Suppressor macrophage (primary cell): Measurements from ENCODE around the gene LCP2.

Experiments used
- DNase-seq, 4 experiments: peaks; one replicate each; pipeline ENCODE4 v3.0.0-alpha.2; 2020 to 2022
- total RNA-seq, 17 experiments: gene quantifications; one replicate each; lab custom pipeline; 2026; ENCODE audit warnings: mixed read lengths in 6 of 17, inconsistent platforms in 3 of 17; lab: John Stamatoyannopoulos, UW

Gene LCP2
- 61.8 to 570 (median 135) reads per million in 17 experiments for total RNA-seq

DNA sequence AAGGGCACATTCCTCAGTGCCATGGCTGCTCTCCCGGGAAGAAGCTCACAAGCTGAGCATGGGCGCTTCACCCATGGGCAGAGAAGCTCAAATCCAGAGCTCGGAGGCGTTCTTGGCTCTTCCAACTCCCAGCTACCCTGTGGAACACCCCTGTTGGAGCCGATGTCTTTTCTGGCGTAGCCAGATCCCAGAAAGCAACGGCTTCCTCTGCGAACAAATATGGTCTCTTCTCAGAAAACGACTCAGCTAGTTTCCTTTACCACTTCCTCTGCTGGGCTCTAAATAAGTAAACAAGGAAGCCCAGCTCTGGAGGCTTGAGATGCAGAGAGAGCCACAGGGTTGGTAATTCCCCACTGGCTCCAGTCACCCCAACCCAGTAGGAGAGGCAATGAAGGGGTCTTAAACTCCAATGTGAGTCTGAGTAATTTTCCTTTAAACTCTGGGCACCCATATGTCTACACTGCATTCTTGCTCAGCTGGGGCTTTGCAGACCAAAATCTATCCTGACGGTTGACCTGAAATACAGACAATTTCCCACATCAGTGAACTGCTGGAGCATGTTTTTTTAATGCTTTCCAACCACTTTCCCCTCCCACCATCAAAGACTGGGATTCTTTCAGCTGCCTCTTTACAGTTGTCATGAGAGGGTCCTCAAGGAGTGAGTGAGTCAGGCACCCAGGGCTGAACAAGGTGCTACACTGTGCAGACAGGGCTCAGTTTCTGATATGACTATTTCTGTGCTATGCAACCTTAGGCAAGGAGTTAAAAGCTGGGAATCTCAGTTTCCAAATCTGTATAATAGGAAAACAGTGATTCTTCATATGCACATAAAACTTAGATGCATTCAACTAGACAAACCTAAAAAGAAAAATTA, at the start of gene LCP2:
TSS of gene LCP2 (minus strand) at position 189 of the 874 bp plus-strand sequence. CDS start at position 23, 166 bp downstream.
- peak; percentile 77 to 91 (median 86) for DNase-seq

GRCh38 chr5:170347022-170347567, 49.5 kb upstream of the LCP2 start:
- no peak for DNase-seq

DNA sequence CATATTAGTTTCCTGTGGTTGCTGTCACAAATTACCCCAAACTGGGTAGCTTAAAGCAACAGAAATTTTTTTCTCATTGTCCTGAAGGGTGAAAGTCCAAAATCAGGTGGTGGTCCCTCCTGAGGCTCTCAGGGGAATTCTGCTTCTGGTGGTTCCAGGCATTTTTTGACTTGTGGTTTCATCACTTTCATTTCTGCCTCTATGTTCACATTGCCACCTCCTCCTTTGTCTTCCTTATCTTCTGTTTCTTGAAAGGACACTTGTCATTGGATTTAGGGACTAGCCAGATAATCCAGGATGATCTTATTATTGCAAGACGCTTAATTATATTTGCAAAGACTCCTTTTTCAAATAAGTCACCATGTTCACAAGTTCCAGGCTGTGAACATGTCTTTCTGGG, 48.4 kb upstream of the LCP2 start:
- no peak for DNase-seq

GRCh38 chr5:170343177-170343576, 45.6 kb upstream of the LCP2 start:
- DNase-seq = no peak

GRCh38 chr5:170342153-170342725, 44.7 kb upstream of the LCP2 start:
- peak in 1 of 4 experiments; percentile 31 for DNase-seq

DNA sequence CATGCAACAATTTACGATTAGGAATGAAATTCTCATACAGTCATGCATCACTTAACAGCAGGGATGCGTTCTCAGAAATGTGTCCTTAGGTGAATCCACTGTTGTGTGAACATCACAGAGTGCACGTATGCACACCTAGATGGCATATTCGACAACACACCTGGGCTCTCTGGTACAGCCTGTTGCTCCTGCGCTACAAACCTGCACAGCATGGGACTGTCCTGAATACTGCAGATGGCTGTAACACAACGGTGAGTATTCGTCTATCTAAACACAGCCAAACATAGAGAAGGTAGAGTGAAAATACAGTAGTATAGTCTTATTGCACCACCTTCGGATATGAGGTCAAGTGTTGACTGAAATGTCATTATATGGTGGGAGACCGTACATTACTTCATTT, 44.0 kb upstream of the LCP2 start:
- no peak for DNase-seq

DNA sequence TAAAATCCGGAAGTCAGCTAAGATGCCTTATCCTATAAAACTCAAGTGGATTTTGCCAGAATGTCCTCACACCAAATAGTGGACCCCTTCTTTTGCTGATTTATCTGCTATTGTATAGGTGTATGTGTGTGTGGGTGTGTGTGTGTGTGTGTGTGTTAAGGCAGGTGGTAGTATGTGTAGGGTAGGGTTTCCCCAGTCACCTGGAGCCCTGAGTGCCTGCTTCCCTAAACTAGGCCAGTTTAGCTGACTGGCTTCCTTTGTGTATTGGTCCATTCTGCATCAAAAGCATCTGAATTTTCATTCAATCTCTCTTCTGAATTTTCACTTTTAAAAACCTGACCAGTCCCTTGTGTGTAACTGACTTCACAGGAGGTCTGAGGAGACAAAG, 42.2 kb upstream of the LCP2 start:
- no peak for DNase-seq

DNA sequence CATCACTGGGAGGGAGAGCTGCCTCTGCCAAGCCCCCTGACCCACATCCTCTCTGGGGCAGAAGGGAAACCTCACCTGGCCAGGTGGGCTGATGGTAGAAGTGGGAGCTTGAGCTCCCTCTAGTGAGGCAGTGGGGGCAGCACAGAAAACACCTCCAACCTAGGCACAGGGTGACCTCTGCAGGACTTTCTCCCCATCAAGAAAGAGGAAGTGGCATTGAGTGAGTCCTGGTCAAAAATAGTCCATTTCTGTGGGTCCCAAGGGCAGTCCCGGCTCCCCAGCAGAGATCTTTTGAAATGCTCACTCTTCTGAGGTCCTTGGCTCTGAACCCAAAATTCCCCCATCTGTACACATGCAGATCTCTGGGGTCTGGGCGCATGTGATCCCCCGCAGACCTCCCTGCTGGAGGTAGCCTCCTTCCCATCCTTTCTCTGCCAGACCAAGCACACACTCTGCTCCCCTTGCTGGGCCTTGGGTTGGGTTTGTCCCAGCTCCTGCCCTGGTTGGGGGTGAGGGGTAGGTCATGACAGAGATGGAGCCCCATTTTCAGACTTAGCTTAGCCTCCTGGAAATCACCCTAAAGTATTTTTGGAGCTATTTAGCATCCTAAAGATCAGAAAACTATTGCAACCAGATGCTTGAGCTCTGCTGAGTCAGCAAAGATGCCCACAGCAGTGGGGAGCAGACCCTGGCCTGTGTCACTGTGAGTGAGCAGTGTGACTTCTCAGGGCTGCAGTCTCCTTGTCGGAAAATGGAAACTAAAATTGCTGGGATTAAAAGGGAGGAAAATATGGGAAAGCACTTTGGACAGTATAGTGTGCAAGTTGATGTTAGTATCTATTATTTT, 41.6 kb upstream of the LCP2 start:
- peak; percentile 38 to 72 (median 68) for DNase-seq

GRCh38 chr5:170338291-170338690, 40.7 kb upstream of the LCP2 start:
- DNase-seq = no peak

- DNase-seq = peak; percentile 45 to 71 (median 66)
These were observed 39.6 kb upstream of the LCP2 start for GRCh38 chr5:170337045-170337733.

DNA sequence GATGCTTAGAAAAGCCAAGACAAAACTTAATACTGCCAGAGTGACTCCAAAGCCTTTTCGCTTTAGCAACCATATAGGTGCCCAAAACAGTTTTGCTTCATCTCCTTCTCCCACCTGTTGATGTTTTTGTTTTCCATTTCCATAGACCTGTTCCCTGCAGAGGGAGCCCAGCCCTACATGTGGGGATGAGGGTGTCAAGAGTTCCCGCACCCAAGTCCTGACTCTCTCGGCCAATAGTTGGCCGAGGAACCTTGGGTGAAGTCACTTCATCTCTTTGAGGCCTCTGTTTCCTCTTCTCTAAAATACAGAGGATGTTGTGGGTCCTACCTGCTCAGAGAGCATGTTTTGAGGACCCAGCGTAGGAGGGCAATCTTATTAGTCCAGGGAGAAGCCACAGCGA, 38.5 kb upstream of the LCP2 start:
- peak in 1 of 4 experiments; percentile 30 for DNase-seq

DNA sequence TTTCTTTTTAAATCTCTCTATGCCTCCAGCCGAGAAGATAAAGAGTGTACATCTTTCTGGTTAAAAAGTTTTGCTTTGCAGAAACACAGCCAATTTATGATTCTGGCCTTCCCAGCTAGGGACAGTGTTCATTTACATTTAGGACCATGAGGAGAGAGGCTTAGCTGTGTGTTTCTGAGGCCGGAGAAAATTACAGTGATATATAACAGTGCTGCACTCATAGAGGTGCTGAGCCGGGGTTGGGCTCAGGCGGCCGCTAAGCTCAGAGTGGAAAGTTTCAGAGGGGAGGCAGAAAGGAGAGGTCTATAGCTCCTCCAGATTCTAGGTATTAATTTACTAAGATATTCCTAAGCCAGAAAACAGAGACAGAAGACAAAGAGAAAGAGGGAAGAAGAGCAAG, 37.0 kb upstream of the LCP2 start:
- DNase-seq = no peak

- DNase-seq = peak; percentile 80 to 95 (median 90)
These were observed 35.8 kb upstream of the LCP2 start for GRCh38 chr5:170333161-170333910.

DNA sequence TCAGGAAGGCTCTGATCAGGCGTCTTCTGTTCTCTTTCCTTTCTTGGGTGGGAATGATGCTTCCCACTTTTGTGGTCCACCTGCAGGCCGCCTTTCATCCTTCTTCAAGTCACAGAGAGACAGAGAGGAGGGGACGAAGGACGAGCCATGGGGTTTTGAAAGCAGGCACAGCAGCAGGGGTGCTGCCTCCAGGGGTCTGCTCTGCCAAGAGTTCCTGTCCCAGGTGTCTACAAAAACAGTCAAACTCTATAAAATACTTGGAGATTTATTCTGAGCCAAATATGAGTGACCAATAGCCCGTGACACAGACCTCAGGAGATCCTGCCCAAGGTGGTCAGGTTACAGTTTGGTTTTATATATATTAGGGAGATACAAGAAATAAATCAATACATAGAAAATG, 34.5 kb upstream of the LCP2 start:
- no peak for DNase-seq

DNA sequence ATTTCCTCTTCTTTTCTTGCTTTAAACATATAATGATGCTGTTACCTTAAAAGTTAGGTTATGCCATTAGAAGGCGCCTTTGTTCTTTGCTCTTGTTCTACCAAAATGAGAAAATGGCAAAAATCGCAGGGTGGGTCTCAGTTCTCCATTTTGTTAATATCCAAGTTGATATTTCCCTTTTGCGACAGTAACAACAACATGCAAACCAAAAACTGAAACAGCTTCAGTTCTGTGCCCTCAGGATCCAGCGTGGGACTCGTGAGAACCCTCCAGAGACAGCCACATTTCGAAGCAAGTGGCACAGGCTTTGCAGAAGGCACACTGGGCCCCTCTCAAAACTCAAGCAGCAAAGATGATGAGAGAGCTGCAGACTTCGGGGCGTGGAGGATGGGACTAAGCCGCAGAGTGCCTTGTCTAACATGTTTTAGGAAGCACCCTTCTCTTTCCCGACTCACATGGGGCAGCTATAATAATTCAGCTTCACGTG, 33.0 kb upstream of the LCP2 start:
- peak; percentile 48 to 73 (median 69) for DNase-seq

DNA sequence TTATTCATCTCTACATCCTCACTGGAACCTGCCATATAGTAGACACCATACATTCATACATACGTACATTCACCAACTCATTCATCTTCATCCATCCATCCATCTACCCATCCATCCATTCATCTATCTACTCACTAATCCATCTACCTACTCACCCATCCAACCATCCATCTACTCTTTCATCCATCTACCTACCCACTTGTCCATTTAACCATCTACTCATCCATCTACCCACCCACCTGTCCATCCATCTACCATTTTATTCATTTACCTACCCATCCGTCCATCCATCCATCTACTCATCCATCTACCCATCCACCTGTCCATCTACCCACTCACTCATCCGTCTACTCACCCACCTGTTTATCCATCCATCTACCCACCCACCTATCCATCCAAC, 31.9 kb upstream of the LCP2 start:
- no peak for DNase-seq

DNA sequence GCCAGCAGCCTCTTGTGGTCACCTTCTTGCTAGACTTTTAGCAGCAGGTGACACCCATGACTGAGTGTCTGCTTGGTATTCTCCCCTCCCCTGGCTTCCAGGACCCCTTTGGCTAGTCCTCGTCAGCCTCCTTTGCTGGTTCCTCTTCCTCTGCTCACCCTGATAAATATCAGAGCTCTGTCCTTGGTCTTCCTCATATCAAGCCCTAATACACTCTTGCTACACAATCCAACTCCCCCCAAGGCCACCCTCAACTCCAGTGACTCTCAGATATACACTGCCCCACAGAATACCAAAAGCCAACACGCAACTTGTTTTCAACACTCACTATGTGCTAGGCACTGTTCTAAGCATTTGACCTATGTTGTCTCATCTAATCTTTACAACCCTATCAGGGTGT, 30.3 kb upstream of the LCP2 start:
- peak in 3 of 4 experiments; percentile 44 to 56 (median 48) for DNase-seq

DNA sequence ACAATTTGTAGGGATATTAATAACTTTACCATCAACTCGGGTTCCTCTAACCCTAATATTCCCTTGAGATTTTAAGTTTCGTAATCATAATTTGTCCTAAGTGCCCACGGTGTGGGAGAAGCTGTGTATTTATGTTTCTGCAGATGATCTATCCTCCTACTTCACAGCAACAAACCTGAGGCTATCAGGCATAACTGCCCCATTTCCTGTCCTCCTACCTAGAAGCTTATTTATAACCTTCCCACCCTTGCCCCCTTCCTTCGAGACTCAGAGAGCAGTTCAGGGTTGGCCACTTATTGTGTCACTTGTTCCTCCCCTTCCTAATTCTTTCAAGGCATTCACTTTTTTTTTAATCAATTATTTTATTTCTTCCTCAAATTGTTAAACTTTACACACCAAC, 29.6 kb upstream of the LCP2 start:
- DNase-seq = no peak

- DNase-seq = no peak
These were observed 21.7 kb upstream of the LCP2 start for GRCh38 chr5:170319301-170319700.

GRCh38 chr5:170317499-170317898, 19.9 kb upstream of the LCP2 start:
- peak in 3 of 4 experiments; percentile 58 to 67 (median 61) for DNase-seq

DNA sequence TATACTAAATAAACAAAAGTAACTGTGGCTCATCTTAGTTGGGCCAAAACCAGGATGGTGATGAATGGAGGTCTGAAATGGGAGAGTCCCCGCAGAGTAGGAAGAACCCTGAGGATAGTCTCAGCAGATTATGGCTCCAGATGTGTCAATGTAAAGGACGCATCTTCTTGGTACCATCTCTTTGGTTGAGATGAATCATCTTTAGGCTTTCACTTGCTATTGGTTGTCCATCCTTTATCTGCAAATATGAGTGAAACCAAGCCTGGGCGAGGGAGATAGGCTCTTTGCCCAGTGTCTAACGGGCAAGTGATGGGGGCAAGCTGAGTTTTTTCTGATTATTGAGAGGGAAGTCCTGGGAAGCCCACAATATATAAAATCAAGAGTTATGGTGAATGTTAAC, 19.4 kb upstream of the LCP2 start:
- no peak for DNase-seq
